MM.1S (cell line): ENCODE measurements around the gene EBP.
"Not testable (repeated sequence)": the region's sequence is repeated elsewhere in the genome, so short reads cannot be mapped to it uniquely, and the experiment has no call there.

ENCODE experiments used
- DNase-seq: peaks from one replicate; pipeline ENCODE4 v3.0.0-alpha.2; 2015
- H2AFZ ChIP-seq: fragments of 300-600 bp; sonication (generic); 2 replicates; pipeline ENCODE4 v1.6.0; 2016; ENCODE audit warnings: antibody characterized with exemption, low read length
- H3F3A ChIP-seq: fragments of 300-600 bp; sonication (generic); 2 replicates; pipeline ENCODE4 v1.6.1; 2016; ENCODE audit warnings: mild to moderate bottlenecking, antibody characterized with exemption, low read length, moderate library complexity, mixed read lengths; ENCODE audit not compliant: insufficient read depth
- H3K27ac ChIP-seq: fragments of 300-600 bp; sonication (generic); 2 replicates; pipeline ENCODE4 v1.5.1; 2016; ENCODE audit warnings: mild to moderate bottlenecking, low read length
- H3K27me3 ChIP-seq: fragments of 300-600 bp; sonication (generic); replicated peaks from 2 replicates; pipeline ENCODE4 v1.6.0; 2016; ENCODE audit warnings: low read length; ENCODE audit not compliant: insufficient read depth
- H3K36me3 ChIP-seq: fragments of 300-600 bp; sonication (generic); replicated peaks from 2 replicates; pipeline ENCODE4 v1.6.1; 2016; ENCODE audit warnings: mild to moderate bottlenecking, low read length, mixed read lengths; ENCODE audit not compliant: insufficient read depth
- H3K4me1 ChIP-seq: fragments of 300-600 bp; sonication (generic); 2 replicates; pipeline ENCODE4 v1.6.1; 2016; ENCODE audit warnings: low read length, mixed read lengths
- H3K4me2 ChIP-seq: fragments of 300-600 bp; sonication (generic); 2 replicates; pipeline ENCODE4 v1.6.0; 2016; ENCODE audit warnings: low read depth, low read length
- H3K4me3 ChIP-seq: fragments of 300-600 bp; sonication (generic); 2 replicates; pipeline ENCODE4 v1.5.1; 2016; ENCODE audit warnings: low read length, mixed read lengths
- H3K79me2 ChIP-seq: fragments of 300-600 bp; sonication (generic); 2 replicates; pipeline ENCODE4 v1.6.1; 2016; ENCODE audit warnings: mixed run types, low read length, mixed read lengths
- H3K9ac ChIP-seq: fragments of 300-600 bp; sonication (generic); 2 replicates; pipeline ENCODE4 v1.6.1; 2016; ENCODE audit warnings: low read length, mixed read lengths
- H3K9me2 ChIP-seq: fragments of 300-600 bp; sonication (generic); replicated peaks from 2 replicates; pipeline ENCODE4 v1.6.1; 2016; ENCODE audit warnings: mild to moderate bottlenecking, low read length, mixed read lengths; ENCODE audit not compliant: insufficient read depth
- H3K9me3 ChIP-seq: fragments of 300-600 bp; sonication (generic); replicated peaks from 2 replicates; pipeline ENCODE4 v1.6.1; 2016; ENCODE audit warnings: mild to moderate bottlenecking, low read length, mixed read lengths; ENCODE audit not compliant: insufficient read depth
- H4K20me1 ChIP-seq: fragments of 300-600 bp; sonication (generic); 2 replicates; pipeline ENCODE4 v1.6.1; 2016; ENCODE audit warnings: mild to moderate bottlenecking, low read length, moderate library complexity, mixed read lengths; ENCODE audit not compliant: insufficient read depth
- EZH2 ChIP-seq: fragments of 300-600 bp; sonication (generic); optimal IDR thresholded peaks from 2 replicates; pipeline ENCODE3; 2017; ENCODE audit warnings: low read depth, mild to moderate bottlenecking, antibody characterized with exemption, low read length, mixed read lengths
- EZH2phosphoT487 ChIP-seq: fragments of 300-600 bp; sonication (generic); IDR thresholded peaks from 2 replicates; pipeline ENCODE4 v1.6.1; 2018; ENCODE audit warnings: antibody characterized with exemption, low read length
- TF ChIP-seq, protein P1 (sequence below): fragments of 300-600 bp; sonication (generic); IDR thresholded peaks from 2 replicates; pipeline ENCODE4 v1.5.1; 2016; ENCODE audit warnings: antibody characterized with exemption, low read length, mixed read lengths

EBP gene

DNA sequence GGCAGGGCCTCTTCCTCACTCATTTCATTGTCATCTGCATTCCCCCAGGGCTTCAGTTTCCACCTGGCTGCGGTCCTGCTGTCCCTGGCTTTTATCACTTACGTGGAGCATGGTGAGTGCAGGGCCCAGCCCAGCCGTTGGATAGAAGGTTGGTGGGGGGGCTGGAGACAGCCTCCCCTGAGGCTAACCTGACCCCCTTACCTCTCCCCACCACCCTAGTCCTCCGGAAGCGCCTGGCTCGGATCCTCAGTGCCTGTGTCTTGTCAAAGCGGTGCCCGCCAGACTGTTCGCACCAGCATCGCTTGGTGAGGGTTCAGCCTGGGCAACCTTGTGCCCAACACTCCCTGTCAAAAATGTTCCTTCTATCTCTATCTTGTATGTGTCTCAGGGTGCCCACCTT lies 5.8 kb upstream of the EBP start:
- H4K20me1 ChIP-seq, result no peaks in the 10 kb centered on the region

DNA sequence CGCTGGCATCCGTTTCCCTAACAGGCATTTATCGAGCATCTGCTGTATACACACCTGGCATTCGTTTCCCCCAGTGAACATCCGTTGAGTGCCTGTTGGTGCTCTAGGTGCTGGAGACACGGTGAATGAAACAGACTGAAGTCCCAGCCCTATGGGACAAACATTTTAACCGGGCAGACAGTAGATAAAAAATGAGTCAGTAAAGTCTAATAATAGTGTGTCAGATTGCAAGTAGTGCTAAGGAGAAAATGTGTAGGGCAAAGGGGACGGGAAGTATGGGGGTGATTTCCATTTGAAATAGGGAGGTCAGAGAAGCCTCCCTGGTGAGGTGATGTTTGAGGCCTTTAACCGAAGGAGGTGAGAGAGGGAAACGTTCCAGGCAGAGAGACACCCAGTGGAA lies 5.3 kb upstream of the EBP start:
- H3K36me3 ChIP-seq, result no peaks in the 10 kb centered on the region

More for the DNA sequence above, 5.8 kb upstream of the EBP start:
- Histone ChIP-seq H3K79me2 (no peaks in the 10 kb centered on the region), H2AFZ (no peak overlapping the region), H3K9ac (no peak overlapping the region), H3K4me1 (peaks cover 2% of the 10 kb centered on the region; the same call in 1 of the 2 replicates), H3K27ac (no peak overlapping the region), H3K36me3 (no peaks in the 10 kb centered on the region), H3K4me2 (no peak overlapping the region), H3K9me3 (no peaks in the 10 kb centered on the region), H3K9me2 (no peaks in the 10 kb centered on the region), H3K27me3 (no peaks in the 10 kb centered on the region), H3F3A (0 out of 2 replicates have a peak, but pooled peaks cover under 1% of the 10 kb centered on the region), H3K4me3 (no peak overlapping the region)
- no peak for DNase-seq
- TF ChIP-seq, protein P1, sequence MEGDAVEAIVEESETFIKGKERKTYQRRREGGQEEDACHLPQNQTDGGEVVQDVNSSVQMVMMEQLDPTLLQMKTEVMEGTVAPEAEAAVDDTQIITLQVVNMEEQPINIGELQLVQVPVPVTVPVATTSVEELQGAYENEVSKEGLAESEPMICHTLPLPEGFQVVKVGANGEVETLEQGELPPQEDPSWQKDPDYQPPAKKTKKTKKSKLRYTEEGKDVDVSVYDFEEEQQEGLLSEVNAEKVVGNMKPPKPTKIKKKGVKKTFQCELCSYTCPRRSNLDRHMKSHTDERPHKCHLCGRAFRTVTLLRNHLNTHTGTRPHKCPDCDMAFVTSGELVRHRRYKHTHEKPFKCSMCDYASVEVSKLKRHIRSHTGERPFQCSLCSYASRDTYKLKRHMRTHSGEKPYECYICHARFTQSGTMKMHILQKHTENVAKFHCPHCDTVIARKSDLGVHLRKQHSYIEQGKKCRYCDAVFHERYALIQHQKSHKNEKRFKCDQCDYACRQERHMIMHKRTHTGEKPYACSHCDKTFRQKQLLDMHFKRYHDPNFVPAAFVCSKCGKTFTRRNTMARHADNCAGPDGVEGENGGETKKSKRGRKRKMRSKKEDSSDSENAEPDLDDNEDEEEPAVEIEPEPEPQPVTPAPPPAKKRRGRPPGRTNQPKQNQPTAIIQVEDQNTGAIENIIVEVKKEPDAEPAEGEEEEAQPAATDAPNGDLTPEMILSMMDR, result no peak
- TF ChIP-seq EZH2 (no peak), EZH2phosphoT487 (no peak)

DNA sequence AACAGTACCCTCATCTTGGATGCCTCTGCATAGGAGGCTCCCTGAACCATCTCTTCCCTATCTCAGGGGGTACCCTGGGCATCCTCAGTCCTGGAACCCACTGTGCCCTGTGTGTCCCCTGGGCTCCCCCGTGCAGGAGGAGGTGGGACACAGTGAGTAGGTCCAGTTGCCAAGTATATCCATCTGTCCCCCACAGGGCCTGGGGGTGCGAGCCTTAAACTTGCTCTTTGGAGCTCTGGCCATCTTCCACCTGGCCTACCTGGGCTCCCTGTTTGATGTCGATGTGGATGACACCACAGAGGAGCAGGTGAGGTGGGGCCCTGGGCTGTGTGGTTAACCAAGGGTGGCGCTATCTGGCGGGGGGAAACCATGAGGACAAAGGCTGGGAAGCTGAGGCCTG lies 4.6 kb upstream of the EBP start:
- peaks cover 2% of the 10 kb centered on the region for H3K79me2 ChIP-seq
- peaks cover 5% of the 10 kb centered on the region; the same call in 1 of the 2 replicates for H3K4me1 ChIP-seq
- H4K20me1 ChIP-seq, result no peaks in the 10 kb centered on the region
- H3K9me3 ChIP-seq, result no peaks in the 10 kb centered on the region
- H3K9ac ChIP-seq, result no peak overlapping the region
- H3F3A ChIP-seq, result peaks cover 4% of the 10 kb centered on the region
- TF ChIP-seq EZH2 (no peak), EZH2phosphoT487 (no peak)
- TF ChIP-seq, protein P1, result no peak
- H3K36me3 ChIP-seq, result no peaks in the 10 kb centered on the region
- H3K27ac ChIP-seq, result no peak overlapping the region
- no peak for DNase-seq
- H3K27me3 ChIP-seq, result no peaks in the 10 kb centered on the region
- H3K9me2 ChIP-seq, result no peaks in the 10 kb centered on the region
- no peak overlapping the region for H2AFZ ChIP-seq
- H3K4me3 ChIP-seq, result no peak overlapping the region
- no peak overlapping the region for H3K4me2 ChIP-seq

More for the DNA sequence above, 5.3 kb upstream of the EBP start:
- Histone ChIP-seq H3K4me1 (peaks cover 5% of the 10 kb centered on the region; the same call in 1 of the 2 replicates), H3K27ac (no peak overlapping the region), H3K9ac (no peak overlapping the region), H3K4me3 (no peak overlapping the region), H3K27me3 (no peaks in the 10 kb centered on the region), H4K20me1 (no peaks in the 10 kb centered on the region), H3K4me2 (no peak overlapping the region), H3K79me2 (no peaks in the 10 kb centered on the region), H3K9me2 (no peaks in the 10 kb centered on the region), H3K9me3 (no peaks in the 10 kb centered on the region), H2AFZ (no peak overlapping the region), H3F3A (peaks cover 4% of the 10 kb centered on the region)
- TF ChIP-seq, protein P1, result no peak
- TF ChIP-seq EZH2 (no peak), EZH2phosphoT487 (no peak)
- no peak for DNase-seq

DNA sequence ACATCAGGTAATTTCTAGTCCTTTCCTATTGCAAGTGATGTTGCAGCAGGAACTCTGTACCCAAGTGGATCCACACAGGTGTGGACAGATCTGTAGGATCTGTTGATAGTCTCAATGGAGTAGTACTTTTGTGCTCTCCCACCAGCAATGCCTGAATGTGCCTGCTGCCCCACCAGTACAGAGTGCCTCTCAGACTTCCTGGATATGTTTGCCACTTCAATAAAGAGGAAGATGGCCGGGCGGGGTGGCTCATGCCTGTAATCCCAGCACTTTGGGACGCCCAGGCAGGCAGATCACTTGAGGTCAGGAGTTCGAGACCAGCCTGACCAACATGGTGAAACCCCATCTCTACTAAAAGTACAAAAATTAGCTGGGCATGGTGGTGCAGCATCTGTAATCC lies 2.1 kb upstream of the EBP start:
- not testable (repeated sequence) for H3K4me2 ChIP-seq, H3K9me3 ChIP-seq, H4K20me1 ChIP-seq, H3K27me3 ChIP-seq, H3K9ac ChIP-seq, DNase-seq, H3K4me3 ChIP-seq, H3K36me3 ChIP-seq, H3F3A ChIP-seq, H3K27ac ChIP-seq, H2AFZ ChIP-seq, H3K9me2 ChIP-seq, H3K4me1 ChIP-seq
- H3K79me2 ChIP-seq, result peaks cover 20% of the 10 kb centered on the region
